Measurements from ENCODE around the gene DYRK1A.

The DYRK1A gene

GRCh38 chr21:37498664-37499063, 132.1 kb downstream of the DYRK1A start:
- no peaks in the 10 kb centered on the region for H3K4me1 ChIP-seq (ENCODE audit: control insufficient read depth in 2 of 2, insufficient read depth in 2 of 2, low read length in 2 of 2)
- H3K4me3 ChIP-seq (ENCODE audit: low read length in 2 of 2): no peak overlapping the region
- H3K9ac ChIP-seq (ENCODE audit: low read depth in 1 of 2, low read length in 2 of 2): no peak overlapping the region
- H3K9me3 ChIP-seq (ENCODE audit: control insufficient read depth in 2 of 2, low read length in 2 of 2): no peaks in the 10 kb centered on the region
- no peak overlapping the region for H3K27ac ChIP-seq (ENCODE audit: low read depth in 2 of 2, low read length in 2 of 2)
- H3K36me3 ChIP-seq (ENCODE audit: control insufficient read depth in 2 of 2, insufficient read depth in 2 of 2, low read length in 2 of 2): peaks cover 23 to 25% of the 10 kb centered on the region in 2 donors
- no peaks in the 10 kb centered on the region for H3K27me3 ChIP-seq (ENCODE audit: control insufficient read depth in 2 of 2, insufficient read depth in 2 of 2, low read length in 2 of 2)

GRCh38 chr21:37502947-37503346, 136.4 kb downstream of the DYRK1A start:
- H3K4me1 ChIP-seq (ENCODE audit: control insufficient read depth in 2 of 2, insufficient read depth in 2 of 2, low read length in 2 of 2): no peaks in the 10 kb centered on the region
- no peak overlapping the region for H3K27ac ChIP-seq (ENCODE audit: low read depth in 2 of 2, low read length in 2 of 2)
- H3K36me3 ChIP-seq (ENCODE audit: control insufficient read depth in 2 of 2, insufficient read depth in 2 of 2, low read length in 2 of 2): peaks cover 43 to 50% of the 10 kb centered on the region in 2 donors
- no peak overlapping the region for H3K9ac ChIP-seq (ENCODE audit: low read depth in 1 of 2, low read length in 2 of 2)
- H3K4me3 ChIP-seq (ENCODE audit: low read length in 2 of 2): no peak overlapping the region
- H3K27me3 ChIP-seq (ENCODE audit: control insufficient read depth in 2 of 2, insufficient read depth in 2 of 2, low read length in 2 of 2): no peaks in the 10 kb centered on the region
- H3K9me3 ChIP-seq (ENCODE audit: control insufficient read depth in 2 of 2, low read length in 2 of 2): no peaks in the 10 kb centered on the region

- Histone ChIP-seq H3K4me3 (ENCODE audit: low read length in 2 of 2) (no peak overlapping the region), H3K27me3 (ENCODE audit: control insufficient read depth in 2 of 2, insufficient read depth in 2 of 2, low read length in 2 of 2) (no peaks in the 10 kb centered on the region), H3K9ac (ENCODE audit: low read depth in 1 of 2, low read length in 2 of 2) (no peak overlapping the region), H3K27ac (ENCODE audit: low read depth in 2 of 2, low read length in 2 of 2) (no peak overlapping the region), H3K9me3 (ENCODE audit: control insufficient read depth in 2 of 2, low read length in 2 of 2) (no peaks in the 10 kb centered on the region), H3K36me3 (ENCODE audit: control insufficient read depth in 2 of 2, insufficient read depth in 2 of 2, low read length in 2 of 2) (peaks cover 50 to 56% of the 10 kb centered on the region in 2 donors), H3K4me1 (ENCODE audit: control insufficient read depth in 2 of 2, insufficient read depth in 2 of 2, low read length in 2 of 2) (no peaks in the 10 kb centered on the region)
Measured at GRCh38 chr21:37503848-37504467, 137.4 kb downstream of the DYRK1A start.

- H3K4me1 ChIP-seq (ENCODE audit: control insufficient read depth in 2 of 2, insufficient read depth in 2 of 2, low read length in 2 of 2): no peaks in the 10 kb centered on the region
- peaks cover 56 to 66% of the 10 kb centered on the region in 2 donors for H3K36me3 ChIP-seq (ENCODE audit: control insufficient read depth in 2 of 2, insufficient read depth in 2 of 2, low read length in 2 of 2)
- H3K27ac ChIP-seq (ENCODE audit: low read depth in 2 of 2, low read length in 2 of 2): no peak overlapping the region
- H3K9ac ChIP-seq (ENCODE audit: low read depth in 1 of 2, low read length in 2 of 2): no peak overlapping the region
- no peaks in the 10 kb centered on the region for H3K27me3 ChIP-seq (ENCODE audit: control insufficient read depth in 2 of 2, insufficient read depth in 2 of 2, low read length in 2 of 2)
- H3K9me3 ChIP-seq (ENCODE audit: control insufficient read depth in 2 of 2, low read length in 2 of 2): no peaks in the 10 kb centered on the region
- H3K4me3 ChIP-seq (ENCODE audit: low read length in 2 of 2): no peak overlapping the region
Measured at GRCh38 chr21:37505963-37506362, 139.4 kb downstream of the DYRK1A start.

- peaks cover 64 to 83% of the 10 kb centered on the region in 2 donors for H3K36me3 ChIP-seq (ENCODE audit: control insufficient read depth in 2 of 2, insufficient read depth in 2 of 2, low read length in 2 of 2)
- H3K9ac ChIP-seq (ENCODE audit: low read depth in 1 of 2, low read length in 2 of 2): no peak overlapping the region
- no peak overlapping the region for H3K4me3 ChIP-seq (ENCODE audit: low read length in 2 of 2)
- H3K27me3 ChIP-seq (ENCODE audit: control insufficient read depth in 2 of 2, insufficient read depth in 2 of 2, low read length in 2 of 2): no peaks in the 10 kb centered on the region
- H3K9me3 ChIP-seq (ENCODE audit: control insufficient read depth in 2 of 2, low read length in 2 of 2): no peaks in the 10 kb centered on the region
- no peak overlapping the region for H3K27ac ChIP-seq (ENCODE audit: low read depth in 2 of 2, low read length in 2 of 2)
- no peaks in the 10 kb centered on the region for H3K4me1 ChIP-seq (ENCODE audit: control insufficient read depth in 2 of 2, insufficient read depth in 2 of 2, low read length in 2 of 2)
Measured at GRCh38 chr21:37507716-37508115, 141.1 kb downstream of the DYRK1A start.

GRCh38 chr21:37508341-37508740, 141.8 kb downstream of the DYRK1A start:
- no peaks in the 10 kb centered on the region for H3K4me1 ChIP-seq (ENCODE audit: control insufficient read depth in 2 of 2, insufficient read depth in 2 of 2, low read length in 2 of 2)
- H3K9me3 ChIP-seq (ENCODE audit: control insufficient read depth in 2 of 2, low read length in 2 of 2): no peaks in the 10 kb centered on the region
- H3K9ac ChIP-seq (ENCODE audit: low read depth in 1 of 2, low read length in 2 of 2): no peak overlapping the region
- H3K4me3 ChIP-seq (ENCODE audit: low read length in 2 of 2): no peak overlapping the region
- H3K27me3 ChIP-seq (ENCODE audit: control insufficient read depth in 2 of 2, insufficient read depth in 2 of 2, low read length in 2 of 2): no peaks in the 10 kb centered on the region
- no peak overlapping the region for H3K27ac ChIP-seq (ENCODE audit: low read depth in 2 of 2, low read length in 2 of 2)
- peaks cover 68 to 85% of the 10 kb centered on the region in 2 donors for H3K36me3 ChIP-seq (ENCODE audit: control insufficient read depth in 2 of 2, insufficient read depth in 2 of 2, low read length in 2 of 2)

- H3K4me1 ChIP-seq (ENCODE audit: control insufficient read depth in 2 of 2, insufficient read depth in 2 of 2, low read length in 2 of 2): no peaks in the 10 kb centered on the region
- H3K4me3 ChIP-seq (ENCODE audit: low read length in 2 of 2): no peak overlapping the region
- no peaks in the 10 kb centered on the region for H3K9me3 ChIP-seq (ENCODE audit: control insufficient read depth in 2 of 2, low read length in 2 of 2)
- no peak overlapping the region for H3K27ac ChIP-seq (ENCODE audit: low read depth in 2 of 2, low read length in 2 of 2)
- H3K36me3 ChIP-seq (ENCODE audit: control insufficient read depth in 2 of 2, insufficient read depth in 2 of 2, low read length in 2 of 2): peaks cover 68 to 86% of the 10 kb centered on the region in 2 donors
- H3K9ac ChIP-seq (ENCODE audit: low read depth in 1 of 2, low read length in 2 of 2): no peak overlapping the region
- H3K27me3 ChIP-seq (ENCODE audit: control insufficient read depth in 2 of 2, insufficient read depth in 2 of 2, low read length in 2 of 2): no peaks in the 10 kb centered on the region
Measured at GRCh38 chr21:37509802-37510393, 143.3 kb downstream of the DYRK1A start.

GRCh38 chr21:37511848-37512247, 145.3 kb downstream of the DYRK1A start:
- H3K9ac ChIP-seq (ENCODE audit: low read depth in 1 of 2, low read length in 2 of 2): no peak overlapping the region
- H3K36me3 ChIP-seq (ENCODE audit: control insufficient read depth in 2 of 2, insufficient read depth in 2 of 2, low read length in 2 of 2): peaks cover 51 to 75% of the 10 kb centered on the region in 2 donors
- no peak overlapping the region for H3K27ac ChIP-seq (ENCODE audit: low read depth in 2 of 2, low read length in 2 of 2)

GRCh38 chr21:37513383-37513782, 146.8 kb downstream of the DYRK1A start:
- H3K4me3 ChIP-seq (ENCODE audit: low read length in 2 of 2): no peak overlapping the region
- peaks cover 41 to 64% of the 10 kb centered on the region in 2 donors for H3K36me3 ChIP-seq (ENCODE audit: control insufficient read depth in 2 of 2, insufficient read depth in 2 of 2, low read length in 2 of 2)
- no peak overlapping the region for H3K27ac ChIP-seq (ENCODE audit: low read depth in 2 of 2, low read length in 2 of 2)
- H3K9me3 ChIP-seq (ENCODE audit: control insufficient read depth in 2 of 2, low read length in 2 of 2): no peaks in the 10 kb centered on the region
- no peak overlapping the region for H3K9ac ChIP-seq (ENCODE audit: low read depth in 1 of 2, low read length in 2 of 2)
- H3K27me3 ChIP-seq (ENCODE audit: control insufficient read depth in 2 of 2, insufficient read depth in 2 of 2, low read length in 2 of 2): no peaks in the 10 kb centered on the region
- H3K4me1 ChIP-seq (ENCODE audit: control insufficient read depth in 2 of 2, insufficient read depth in 2 of 2, low read length in 2 of 2): no peaks in the 10 kb centered on the region

More at GRCh38 chr21:37511848-37512247, 145.3 kb downstream of the DYRK1A start:
- Histone ChIP-seq H3K4me1 (ENCODE audit: control insufficient read depth in 2 of 2, insufficient read depth in 2 of 2, low read length in 2 of 2) (no peaks in the 10 kb centered on the region), H3K9me3 (ENCODE audit: control insufficient read depth in 2 of 2, low read length in 2 of 2) (no peaks in the 10 kb centered on the region), H3K27me3 (ENCODE audit: control insufficient read depth in 2 of 2, insufficient read depth in 2 of 2, low read length in 2 of 2) (no peaks in the 10 kb centered on the region), H3K4me3 (ENCODE audit: low read length in 2 of 2) (no peak overlapping the region)

GRCh38 chr21:37514038-37514667, 147.6 kb downstream of the DYRK1A start:
- Histone ChIP-seq H3K9ac (ENCODE audit: low read depth in 1 of 2, low read length in 2 of 2) (no peak overlapping the region), H3K27ac (ENCODE audit: low read depth in 2 of 2, low read length in 2 of 2) (no peak overlapping the region)

More at GRCh38 chr21:37514038-37514667, 147.6 kb downstream of the DYRK1A start:
- H3K4me3 ChIP-seq (ENCODE audit: low read length in 2 of 2): no peak overlapping the region
- peaks cover 36 to 61% of the 10 kb centered on the region in 2 donors for H3K36me3 ChIP-seq (ENCODE audit: control insufficient read depth in 2 of 2, insufficient read depth in 2 of 2, low read length in 2 of 2)
- no peaks in the 10 kb centered on the region for H3K27me3 ChIP-seq (ENCODE audit: control insufficient read depth in 2 of 2, insufficient read depth in 2 of 2, low read length in 2 of 2)
- H3K9me3 ChIP-seq (ENCODE audit: control insufficient read depth in 2 of 2, low read length in 2 of 2): no peaks in the 10 kb centered on the region
- no peaks in the 10 kb centered on the region for H3K4me1 ChIP-seq (ENCODE audit: control insufficient read depth in 2 of 2, insufficient read depth in 2 of 2, low read length in 2 of 2)
